ENCODE results near the gene CASKIN2.
A peak's percentile ranks its signal among the peaks of the same experiment; 100 is the strongest.
"Not testable (repeated sequence)": the region's sequence is repeated elsewhere in the genome, so short reads cannot be mapped to it uniquely, and the experiment has no call there.

Gene CASKIN2

DNA sequence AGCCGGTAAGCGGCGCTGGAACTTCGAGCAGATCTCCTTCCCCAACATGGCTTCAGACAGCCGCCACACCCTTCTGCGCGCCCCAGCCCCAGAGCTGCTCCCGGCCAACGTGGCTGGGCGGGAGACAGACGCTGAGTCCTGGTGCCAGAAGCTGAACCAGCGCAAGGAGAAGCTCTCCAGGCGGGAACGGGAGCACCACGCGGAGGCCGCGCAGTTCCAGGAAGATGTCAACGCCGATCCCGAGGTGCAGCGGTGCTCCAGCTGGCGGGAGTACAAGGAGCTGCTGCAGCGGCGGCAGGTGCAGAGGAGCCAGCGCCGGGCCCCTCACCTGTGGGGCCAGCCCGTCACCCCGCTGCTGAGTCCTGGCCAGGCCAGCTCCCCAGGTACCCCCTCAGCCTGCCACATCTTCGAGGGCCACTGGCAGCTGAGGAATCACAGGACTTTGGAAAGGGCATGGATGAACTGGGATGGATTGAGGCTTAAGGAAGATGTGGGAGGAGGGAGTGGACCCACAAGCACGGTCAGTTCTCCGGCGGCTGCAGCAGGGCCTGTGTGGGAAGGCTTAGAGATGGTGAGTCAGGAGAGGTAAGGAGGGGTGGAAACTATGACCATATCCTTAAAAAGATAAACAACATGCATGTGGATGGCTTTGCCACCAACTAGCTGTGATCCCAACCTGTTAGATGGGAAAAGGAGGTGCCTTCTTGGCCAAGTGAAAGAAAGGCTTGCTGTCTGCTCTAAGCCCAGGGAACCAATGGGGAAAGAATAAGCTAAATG lies 6.8 kb upstream of the CASKIN2 start:
- H3K27ac ChIP-seq (ENCODE audit: low read depth, low read length): no peak overlapping the region
- peaks cover 0 to 29% (median 24%) of the 10 kb centered on the region in 5 donors for H3K4me1 ChIP-seq (ENCODE audit: control insufficient read depth in 5 of 5, insufficient read depth in 5 of 5, low read length in 5 of 5)
- H3K36me3 ChIP-seq (ENCODE audit: control insufficient read depth in 5 of 5, insufficient read depth in 5 of 5, low read length in 5 of 5): peaks cover 0 to 18% (median 9%) of the 10 kb centered on the region in 5 donors
- no peaks in the 10 kb centered on the region for H3K27me3 ChIP-seq (ENCODE audit: control insufficient read depth in 5 of 5, insufficient read depth in 4 of 5, low read length in 5 of 5)
- no peak overlapping the region for H3K4me3 ChIP-seq (ENCODE audit: low read depth in 1 of 5, low read length in 5 of 5)
- no peaks in the 10 kb centered on the region for H3K9me3 ChIP-seq (ENCODE audit: control insufficient read depth in 5 of 5, low read length in 5 of 5)
- H3K9ac ChIP-seq (ENCODE audit: low read length in 5 of 5): peak overlapping the region in 1 of 5 donors; percentile 13

DNA sequence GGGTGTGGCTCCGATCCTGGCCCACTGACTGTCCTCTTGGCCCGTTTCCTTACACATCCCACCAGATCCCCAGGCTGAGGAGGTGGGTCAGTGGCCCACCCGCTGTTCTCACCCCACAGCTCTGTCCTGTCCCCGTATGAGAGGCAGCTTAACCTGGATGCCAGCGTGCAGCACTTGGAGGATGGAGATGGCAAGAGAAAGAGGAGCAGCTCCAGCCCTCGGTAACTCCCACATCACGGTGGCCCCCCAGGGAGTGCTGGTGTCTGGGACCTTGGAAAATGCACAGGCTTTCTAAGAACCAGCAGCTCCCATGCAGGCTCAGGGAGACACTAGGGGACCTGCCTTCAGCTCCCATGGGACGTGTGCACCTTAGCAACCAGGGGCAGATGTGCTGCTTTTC lies 6.0 kb upstream of the CASKIN2 start:
- H3K27ac ChIP-seq (ENCODE audit: low read depth, low read length): no peak overlapping the region
- H3K4me3 ChIP-seq (ENCODE audit: low read depth in 1 of 5, low read length in 5 of 5): no peak overlapping the region
- no peaks in the 10 kb centered on the region for H3K9me3 ChIP-seq (ENCODE audit: control insufficient read depth in 5 of 5, low read length in 5 of 5)
- H3K27me3 ChIP-seq (ENCODE audit: control insufficient read depth in 5 of 5, insufficient read depth in 4 of 5, low read length in 5 of 5): no peaks in the 10 kb centered on the region
- no peak overlapping the region for H3K9ac ChIP-seq (ENCODE audit: low read length in 5 of 5)
- H3K36me3 ChIP-seq (ENCODE audit: control insufficient read depth in 5 of 5, insufficient read depth in 5 of 5, low read length in 5 of 5): peaks cover 0 to 18% (median 9%) of the 10 kb centered on the region in 5 donors
- peaks cover 0 to 30% (median 23%) of the 10 kb centered on the region in 5 donors for H3K4me1 ChIP-seq (ENCODE audit: control insufficient read depth in 5 of 5, insufficient read depth in 5 of 5, low read length in 5 of 5)

DNA sequence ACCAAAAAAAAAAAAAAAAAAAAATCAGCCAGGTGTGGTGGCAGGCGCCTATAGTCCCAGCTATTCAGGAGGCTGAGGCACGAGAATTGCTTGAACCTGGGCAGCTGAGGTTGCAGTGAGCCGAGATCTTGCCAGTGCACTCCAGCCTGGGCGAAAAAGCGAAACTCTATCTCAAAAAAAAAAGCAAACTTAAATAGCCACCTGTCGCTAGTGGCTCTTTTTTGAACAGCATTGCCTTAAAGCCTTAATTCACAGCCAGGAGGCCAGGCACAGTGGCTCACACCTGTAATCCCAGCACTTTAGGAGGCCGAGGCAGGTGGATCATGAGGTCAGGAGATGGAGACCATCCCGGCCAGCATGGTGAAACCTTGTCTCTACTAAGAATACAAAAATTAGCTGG lies 5.1 kb upstream of the CASKIN2 start:
- peaks cover 0 to 31% (median 24%) of the 10 kb centered on the region in 5 donors for H3K4me1 ChIP-seq (ENCODE audit: control insufficient read depth in 5 of 5, insufficient read depth in 5 of 5, low read length in 5 of 5)
- peaks cover 0 to 18% (median 9%) of the 10 kb centered on the region in 5 donors for H3K36me3 ChIP-seq (ENCODE audit: control insufficient read depth in 5 of 5, insufficient read depth in 5 of 5, low read length in 5 of 5)
- not testable (repeated sequence) for H3K4me3 ChIP-seq (ENCODE audit: low read depth in 1 of 5, low read length in 5 of 5); H3K27me3 ChIP-seq (ENCODE audit: control insufficient read depth in 5 of 5, insufficient read depth in 4 of 5, low read length in 5 of 5); H3K27ac ChIP-seq (ENCODE audit: low read depth, low read length); H3K9me3 ChIP-seq (ENCODE audit: control insufficient read depth in 5 of 5, low read length in 5 of 5); H3K9ac ChIP-seq (ENCODE audit: low read length in 5 of 5)

GRCh38 chr17:75518983-75519537 lies 3.7 kb upstream of the CASKIN2 start:
- Histone ChIP-seq H3K9me3 (ENCODE audit: control insufficient read depth in 5 of 5, low read length in 5 of 5) (no peaks in the 10 kb centered on the region), H3K4me3 (ENCODE audit: low read depth in 1 of 5, low read length in 5 of 5) (no peak overlapping the region), H3K9ac (ENCODE audit: low read length in 5 of 5) (no peak overlapping the region), H3K27me3 (ENCODE audit: control insufficient read depth in 5 of 5, insufficient read depth in 4 of 5, low read length in 5 of 5) (no peaks in the 10 kb centered on the region), H3K4me1 (ENCODE audit: control insufficient read depth in 5 of 5, insufficient read depth in 5 of 5, low read length in 5 of 5) (peaks cover 2 to 32% (median 31%) of the 10 kb centered on the region in 5 donors), H3K36me3 (ENCODE audit: control insufficient read depth in 5 of 5, insufficient read depth in 5 of 5, low read length in 5 of 5) (peaks cover 0 to 18% (median 9%) of the 10 kb centered on the region in 5 donors), H3K27ac (ENCODE audit: low read depth, low read length) (no peak overlapping the region)

DNA sequence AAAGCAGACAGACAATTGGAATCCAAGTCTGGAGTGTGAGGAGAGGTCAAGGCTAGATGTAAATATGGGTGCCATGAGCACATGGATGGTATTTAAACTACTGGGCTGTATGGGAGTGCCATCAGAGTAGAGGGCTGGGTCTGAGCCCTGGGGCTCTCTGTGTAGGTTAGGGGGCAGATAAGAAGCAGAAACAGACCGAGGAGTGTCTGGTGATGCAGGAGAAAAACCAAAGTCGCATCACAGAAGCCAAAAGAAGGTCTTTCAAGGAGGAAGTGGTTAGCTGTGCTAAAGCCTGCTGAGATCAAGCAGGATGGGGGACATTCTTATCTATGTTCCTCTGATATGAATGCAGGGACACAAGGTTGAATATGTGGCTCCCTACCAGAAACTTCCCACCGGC lies 2.9 kb upstream of the CASKIN2 start:
- H3K9ac ChIP-seq (ENCODE audit: low read length in 5 of 5): no peak overlapping the region
- no peak overlapping the region for H3K27ac ChIP-seq (ENCODE audit: low read depth, low read length)

DNA sequence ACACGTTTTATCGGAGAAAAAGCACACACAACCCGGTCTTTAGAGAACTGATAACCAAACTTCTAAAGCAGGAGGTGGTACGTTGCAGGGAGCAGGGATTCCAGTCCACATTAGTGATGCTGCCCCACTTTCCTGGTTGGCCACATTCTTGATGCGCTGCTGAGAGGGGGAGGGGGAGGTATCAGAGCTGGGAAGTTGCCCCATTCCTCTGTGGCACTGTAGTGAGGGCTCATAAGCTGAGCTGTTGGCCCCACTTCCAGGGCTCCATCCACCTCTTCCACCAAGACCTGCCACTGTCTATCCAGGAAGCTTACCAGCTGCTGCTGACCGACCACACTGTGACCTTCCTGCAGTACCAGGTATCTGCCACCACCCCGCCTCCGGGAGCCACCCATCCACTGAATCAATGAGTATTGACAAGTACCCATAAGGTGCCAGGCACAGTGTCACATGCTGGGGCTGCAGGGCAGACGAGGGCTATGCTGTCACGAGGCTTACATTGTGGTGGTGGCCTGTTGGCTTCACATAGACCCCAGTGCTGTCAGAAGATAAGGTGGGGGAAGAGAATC lies 2.0 kb upstream of the CASKIN2 start:
- H3K4me1 ChIP-seq (ENCODE audit: control insufficient read depth in 5 of 5, insufficient read depth in 5 of 5, low read length in 5 of 5): peaks cover 5 to 48% (median 38%) of the 10 kb centered on the region in 5 donors
- H3K4me3 ChIP-seq (ENCODE audit: low read depth in 1 of 5, low read length in 5 of 5): peak overlapping the region; percentile 64 to 83 (median 72)
- H3K27me3 ChIP-seq (ENCODE audit: control insufficient read depth in 5 of 5, insufficient read depth in 4 of 5, low read length in 5 of 5): no peaks in the 10 kb centered on the region
- no peaks in the 10 kb centered on the region for H3K9me3 ChIP-seq (ENCODE audit: control insufficient read depth in 5 of 5, low read length in 5 of 5)
- H3K27ac ChIP-seq (ENCODE audit: low read depth, low read length): no peak overlapping the region
- H3K36me3 ChIP-seq (ENCODE audit: control insufficient read depth in 5 of 5, insufficient read depth in 5 of 5, low read length in 5 of 5): peaks cover 0 to 28% (median 11%) of the 10 kb centered on the region in 5 donors
- H3K9ac ChIP-seq (ENCODE audit: low read length in 5 of 5): peak overlapping the region; percentile 28 to 71 (median 61)

More for the DNA sequence above, 2.9 kb upstream of the CASKIN2 start:
- Histone ChIP-seq H3K4me3 (ENCODE audit: low read depth in 1 of 5, low read length in 5 of 5) (no peak overlapping the region), H3K4me1 (ENCODE audit: control insufficient read depth in 5 of 5, insufficient read depth in 5 of 5, low read length in 5 of 5) (peaks cover 5 to 40% (median 35%) of the 10 kb centered on the region in 5 donors), H3K9me3 (ENCODE audit: control insufficient read depth in 5 of 5, low read length in 5 of 5) (no peaks in the 10 kb centered on the region), H3K27me3 (ENCODE audit: control insufficient read depth in 5 of 5, insufficient read depth in 4 of 5, low read length in 5 of 5) (no peaks in the 10 kb centered on the region), H3K36me3 (ENCODE audit: control insufficient read depth in 5 of 5, insufficient read depth in 5 of 5, low read length in 5 of 5) (peaks cover 0 to 24% (median 13%) of the 10 kb centered on the region in 5 donors)

DNA sequence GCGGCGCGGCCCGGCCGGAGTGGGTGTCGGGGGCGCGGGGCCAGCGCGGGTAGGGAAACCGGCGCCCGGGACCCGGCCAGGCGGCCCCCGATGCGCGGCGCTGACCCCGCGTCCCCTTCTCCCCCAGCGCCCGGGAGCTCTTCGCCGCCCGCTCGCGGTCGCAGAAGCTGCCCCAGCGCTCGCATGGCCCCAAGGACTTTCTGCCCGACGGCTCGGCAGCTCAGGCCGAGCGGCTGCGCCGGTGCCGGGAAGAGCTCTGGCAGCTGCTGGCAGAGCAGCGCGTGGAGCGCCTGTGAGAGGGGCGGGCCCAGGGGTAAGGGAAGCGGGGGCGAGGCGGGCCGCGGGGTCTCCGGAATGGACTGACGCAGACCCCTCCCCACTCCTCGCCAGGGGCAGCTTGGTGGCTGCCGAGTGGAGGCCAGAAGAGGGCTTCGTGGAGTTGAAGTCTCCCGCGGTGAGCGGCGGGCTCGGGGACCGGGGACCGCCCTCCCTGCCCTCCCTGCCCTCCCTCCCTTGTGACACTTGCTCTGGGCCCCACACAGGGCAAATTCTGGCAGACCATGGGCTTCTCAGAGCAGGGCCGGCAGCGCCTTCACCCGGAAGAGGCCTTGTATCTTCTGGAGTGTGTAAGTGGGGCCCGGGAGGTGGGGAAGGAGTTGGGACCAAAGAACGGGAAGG lies 1.4 kb upstream of the CASKIN2 start:
- no peaks in the 10 kb centered on the region for H3K9me3 ChIP-seq (ENCODE audit: control insufficient read depth in 5 of 5, low read length in 5 of 5)
- H3K9ac ChIP-seq (ENCODE audit: low read length in 5 of 5): peak overlapping the region; percentile 28 to 71 (median 61)
- H3K27ac ChIP-seq (ENCODE audit: low read depth, low read length): no peak overlapping the region
- peaks cover 5 to 54% (median 44%) of the 10 kb centered on the region in 5 donors for H3K4me1 ChIP-seq (ENCODE audit: control insufficient read depth in 5 of 5, insufficient read depth in 5 of 5, low read length in 5 of 5)
- H3K4me3 ChIP-seq (ENCODE audit: low read depth in 1 of 5, low read length in 5 of 5): peak overlapping the region; percentile 64 to 83 (median 72)
- H3K27me3 ChIP-seq (ENCODE audit: control insufficient read depth in 5 of 5, insufficient read depth in 4 of 5, low read length in 5 of 5): no peaks in the 10 kb centered on the region
- H3K36me3 ChIP-seq (ENCODE audit: control insufficient read depth in 5 of 5, insufficient read depth in 5 of 5, low read length in 5 of 5): peaks cover 0 to 22% (median 7%) of the 10 kb centered on the region in 5 donors

- H3K27me3 ChIP-seq (ENCODE audit: control insufficient read depth in 5 of 5, insufficient read depth in 4 of 5, low read length in 5 of 5): no peaks in the 10 kb centered on the region
- peaks cover 0 to 17% (median 7%) of the 10 kb centered on the region in 5 donors for H3K36me3 ChIP-seq (ENCODE audit: control insufficient read depth in 5 of 5, insufficient read depth in 5 of 5, low read length in 5 of 5)
- H3K4me1 ChIP-seq (ENCODE audit: control insufficient read depth in 5 of 5, insufficient read depth in 5 of 5, low read length in 5 of 5): peaks cover 5 to 59% (median 49%) of the 10 kb centered on the region in 5 donors
- H3K9ac ChIP-seq (ENCODE audit: low read length in 5 of 5): peak within 1 kb of the TSS; percentile 28 to 93 (median 66)
- H3K9me3 ChIP-seq (ENCODE audit: control insufficient read depth in 5 of 5, low read length in 5 of 5): no peaks in the 10 kb centered on the region
- H3K27ac ChIP-seq (ENCODE audit: low read depth, low read length): peak within 1 kb of the TSS; percentile 79
- H3K4me3 ChIP-seq (ENCODE audit: low read depth in 1 of 5, low read length in 5 of 5): peak within 1 kb of the TSS; percentile 72 to 92 (median 81)
Measured at GRCh38 chr17:75516255-75516618, 900 bp upstream of the CASKIN2 start, which contains the start of gene TSEN54. TSS of gene TSEN54 (plus strand) at chr17:75516528. CDS start at chr17:75516561, 33 bp downstream.

GRCh38 chr17:75514919-75515495 lies 330 bp downstream of the CASKIN2 start:
- Histone ChIP-seq H3K9me3 (ENCODE audit: control insufficient read depth in 5 of 5, low read length in 5 of 5) (no peaks in the 10 kb centered on the region), H3K9ac (ENCODE audit: low read length in 5 of 5) (peak overlapping the region; percentile 63 to 93 (median 85)), H3K4me3 (ENCODE audit: low read depth in 1 of 5, low read length in 5 of 5) (peak overlapping the region; percentile 78 to 92 (median 81)), H3K36me3 (ENCODE audit: control insufficient read depth in 5 of 5, insufficient read depth in 5 of 5, low read length in 5 of 5) (peaks cover 0 to 19% (median 9%) of the 10 kb centered on the region in 5 donors), H3K4me1 (ENCODE audit: control insufficient read depth in 5 of 5, insufficient read depth in 5 of 5, low read length in 5 of 5) (peaks cover 5 to 70% (median 55%) of the 10 kb centered on the region in 5 donors), H3K27ac (ENCODE audit: low read depth, low read length) (peak overlapping the region; percentile 79), H3K27me3 (ENCODE audit: control insufficient read depth in 5 of 5, insufficient read depth in 4 of 5, low read length in 5 of 5) (no peaks in the 10 kb centered on the region)
